ENCODE data around the gene TEX12.

- TF ChIP-seq TAF1 (IDR thresholded peaks at IDR 0.05; ENCODE audit: low read depth, low read length): no peak
- TF ChIP-seq POLR2AphosphoS5 (IDR thresholded peaks at IDR 0.05; ENCODE audit: low read depth, low read length): no peak
- TF ChIP-seq POLR2A (IDR thresholded peaks at IDR 0.05; ENCODE audit: low read depth, low read length): no peak
- TF ChIP-seq POU2F2 (IDR thresholded peaks at IDR 0.05; ENCODE audit: low read depth, low read length): no peak
- TF ChIP-seq PAX5 (IDR thresholded peaks at IDR 0.05; ENCODE audit: insufficient read depth, low read length, severe bottlenecking): no peak
Measured at GRCh38 chr11:112159098-112160065, 7.8 kb upstream of the TEX12 start.

Measured in GM12891 (cell line).